ENCODE data around the gene CTAGE1. TPM values are rescaled to one million over a fixed set of nuclear protein-coding genes. Genes with fewer than 3 reads are reported as not detected.
"Not testable (repeated sequence)": the region's sequence is repeated elsewhere in the genome, so short reads cannot be mapped to it uniquely, and the experiment has no call there.

Gene CTAGE1
- total RNA-seq, 4 donors from 2014 or later: not detected

- Histone ChIP-seq H3K27me3 (no peaks in the 10 kb centered on the region), H3K4me1 (peaks cover 0 to 11% (median 2%) of the 10 kb centered on the region in 4 donors), H3K9me3 (peaks cover 0 to 24% (median 12%) of the 10 kb centered on the region in 4 donors), H3K4me3 (no peak overlapping the region), H3K27ac (replicated peaks in 1 of 4) (no peak overlapping the region), H3K36me3 (no peaks in the 10 kb centered on the region)
- TF ChIP-seq POLR2A (IDR thresholded peaks at IDR 0.05; ENCODE audit: low read depth) (no peak), POLR2AphosphoS5 (IDR thresholded peaks at IDR 0.05) (no peak), EP300 (IDR thresholded peaks at IDR 0.05) (no peak), CTCF (IDR thresholded peaks at IDR 0.05) (no peak)
- intact Hi-C loops (cut with DNase I): no loop called here
- WGBS: 94% methylated on average over 3 of the region's 3 CpGs
- no peak for DNase-seq (ENCODE audit: extremely low spot score)
Observed at GRCh38 chr18:22403950-22404349, 13.8 kb downstream of the CTAGE1 start.

GRCh38 chr18:22399949-22400348 is 17.8 kb downstream of the CTAGE1 start:
- intact Hi-C loops (cut with DNase I): no loop called here
- 71% methylated on average over 3 of the region's 3 CpGs for WGBS

DNA sequence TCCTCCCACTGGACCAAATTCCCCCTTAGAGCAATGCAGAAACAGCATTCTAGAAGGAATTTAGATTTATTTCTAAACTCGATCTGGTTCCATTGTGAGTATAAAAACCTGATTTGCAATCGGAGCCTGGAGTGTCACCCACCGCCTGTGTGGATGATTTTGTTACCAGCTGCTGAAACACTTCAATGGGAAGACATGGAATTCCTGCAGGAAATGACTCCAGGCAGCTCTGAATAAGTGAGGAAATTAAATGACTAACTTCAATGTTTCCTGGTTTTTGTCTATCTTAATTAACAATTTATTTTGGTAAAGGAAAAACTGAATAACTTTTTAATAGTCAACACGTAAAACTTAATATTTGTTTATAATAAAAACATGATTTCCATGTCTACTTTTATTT is 19.3 kb downstream of the CTAGE1 start:
- H3K4me1 ChIP-seq: peaks cover 0 to 12% (median 4%) of the 10 kb centered on the region in 4 donors
- no peak for DNase-seq (ENCODE audit: extremely low spot score)
- intact Hi-C loops (cut with DNase I): no loop called here
- H3K27me3 ChIP-seq: no peaks in the 10 kb centered on the region
- no peaks in the 10 kb centered on the region for H3K9me3 ChIP-seq
- WGBS: 69% methylated on average over 4 of the region's 4 CpGs
- TF ChIP-seq CTCF (IDR thresholded peaks at IDR 0.05) (no peak), POLR2AphosphoS5 (IDR thresholded peaks at IDR 0.05) (no peak), EP300 (IDR thresholded peaks at IDR 0.05) (no peak), POLR2A (IDR thresholded peaks at IDR 0.05; ENCODE audit: low read depth) (no peak)
- no peak overlapping the region for H3K4me3 ChIP-seq
- H3K27ac ChIP-seq (replicated peaks in 1 of 4): no peak overlapping the region
- no peaks in the 10 kb centered on the region for H3K36me3 ChIP-seq

More at GRCh38 chr18:22399949-22400348, 17.8 kb downstream of the CTAGE1 start:
- TF ChIP-seq POLR2A (IDR thresholded peaks at IDR 0.05; ENCODE audit: low read depth) (no peak), POLR2AphosphoS5 (IDR thresholded peaks at IDR 0.05) (no peak), EP300 (IDR thresholded peaks at IDR 0.05) (no peak), CTCF (IDR thresholded peaks at IDR 0.05) (no peak)
- peaks cover 0 to 10% (median 2%) of the 10 kb centered on the region in 4 donors for H3K9me3 ChIP-seq
- H3K4me1 ChIP-seq: peaks cover 0 to 12% (median 4%) of the 10 kb centered on the region in 4 donors
- H3K27me3 ChIP-seq: no peaks in the 10 kb centered on the region
- no peaks in the 10 kb centered on the region for H3K36me3 ChIP-seq
- DNase-seq (ENCODE audit: extremely low spot score): no peak
- no peak overlapping the region for H3K27ac ChIP-seq (replicated peaks in 1 of 4)
- no peak overlapping the region for H3K4me3 ChIP-seq

DNA sequence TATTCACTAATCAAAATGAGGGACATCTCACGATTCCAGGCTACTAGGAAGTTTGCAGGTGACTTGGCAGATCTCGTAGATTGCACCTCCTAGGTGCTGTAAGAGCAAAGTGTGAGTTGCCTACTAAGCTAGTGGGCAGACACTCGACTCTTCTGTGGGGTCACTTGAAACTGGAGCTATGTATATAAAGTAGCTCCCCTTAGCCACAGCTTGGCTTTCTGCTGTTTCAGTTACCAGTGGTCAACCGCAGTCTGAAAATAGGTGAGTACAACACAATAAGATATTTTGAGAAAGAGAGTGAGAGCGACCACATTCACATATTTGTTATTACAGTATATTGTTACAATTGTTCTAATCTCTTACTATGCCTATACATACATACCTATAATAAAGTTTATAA is 23.3 kb downstream of the CTAGE1 start:
- intact Hi-C loops (cut with DNase I): no loop called here
- no peaks in the 10 kb centered on the region for H3K27me3 ChIP-seq
- no peak overlapping the region for H3K4me3 ChIP-seq
- no peaks in the 10 kb centered on the region for H3K9me3 ChIP-seq
- DNase-seq (ENCODE audit: extremely low spot score): no peak
- H3K4me1 ChIP-seq: peaks cover 0 to 10% (median 4%) of the 10 kb centered on the region in 4 donors
- H3K36me3 ChIP-seq: no peaks in the 10 kb centered on the region
- H3K27ac ChIP-seq (replicated peaks in 1 of 4): no peak overlapping the region
- 92% methylated on average over 5 of the region's 5 CpGs for WGBS
- TF ChIP-seq POLR2A (IDR thresholded peaks at IDR 0.05; ENCODE audit: low read depth): no peak
- no peak for TF ChIP-seq EP300 (IDR thresholded peaks at IDR 0.05)
- no peak for TF ChIP-seq POLR2AphosphoS5 (IDR thresholded peaks at IDR 0.05)
- TF ChIP-seq CTCF (IDR thresholded peaks at IDR 0.05): no peak

DNA sequence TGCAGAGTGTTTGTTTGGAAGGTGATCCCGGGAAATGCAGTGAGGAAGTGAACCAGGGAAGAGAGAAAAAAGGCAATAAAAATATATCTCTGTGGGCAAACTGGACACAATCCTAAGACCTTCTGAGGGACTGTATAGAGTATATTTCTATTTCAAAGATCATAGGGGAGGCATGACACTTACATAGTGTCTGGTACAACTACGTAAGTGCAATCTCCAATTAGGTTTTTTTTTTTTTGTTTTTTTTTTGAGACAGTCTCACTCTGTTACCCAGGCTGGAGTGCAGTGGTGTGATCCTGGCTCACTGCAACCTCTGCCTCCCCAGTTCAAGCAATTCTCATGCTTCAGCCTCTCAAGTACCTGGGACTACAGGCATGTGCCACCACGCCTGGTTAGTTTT is 24.6 kb downstream of the CTAGE1 start:
- H3K9me3 ChIP-seq; H3K27me3 ChIP-seq; DNase-seq (ENCODE audit: extremely low spot score); H3K4me3 ChIP-seq; H3K4me1 ChIP-seq; H3K36me3 ChIP-seq; H3K27ac ChIP-seq (replicated peaks in 1 of 4); intact Hi-C loops (cut with DNase I): not testable (repeated sequence)
- 81% methylated on average over 2 of the region's 3 CpGs for WGBS

Data from esophagus muscularis mucosa (tissue), 4 donors.